ENCODE measurements around the gene OR7A5. TPM values are rescaled to one million over a fixed set of nuclear protein-coding genes. Genes with fewer than 3 reads are reported as not detected.
"Not testable (repeated sequence)": the region's sequence is repeated elsewhere in the genome, so short reads cannot be mapped to it uniquely, and the experiment has no call there.

The OR7A5 gene
- total and polyA plus RNA-seq, 2 of the 8 experiments (the other 6 are each of a cell fraction or from before 2014, with no cell fraction given), result not detected

GRCh38 chr19:14778110-14778845, 56.7 kb downstream of the OR7A5 start, which contains the start of gene ADGRE2:
Gene ADGRE2, minus strand, starts transcription at chr19:14778560. Its CDS starts 1,804 bp downstream, at chr19:14776756.
- peak in 1 of 2 experiments; percentile 23 for DNase-seq (ENCODE audit: low read depth in 1 of 2, low spot score in 2 of 2)
- WGBS, 2 experiments (ENCODE audit: extremely low coverage in 1 of 2, insufficient coverage in 1 of 2, insufficient read length in 1 of 2, insufficient replicate concordance in 2 of 2, low coverage in 1 of 2, low lambda C conversion rate in 2 of 2, missing lambda C conversion rate in 1 of 2), result 79% methylated on average over 11 of the region's 12 CpGs; no CpG with 5 or more reads in 1 of the 2 experiments
- H3K36me3 ChIP-seq (ENCODE audit: control insufficient read depth in 2 of 4, insufficient read depth in 4 of 4, low read length in 3 of 4); H3K9ac ChIP-seq (replicated peaks in 1 of 4; ENCODE audit: extremely low read depth in 1 of 4, low read depth in 3 of 4, low read length in 3 of 4); FAIRE-seq; H2AFZ ChIP-seq (ENCODE audit: low read length); H2BK5ac ChIP-seq (ENCODE audit: low read depth, low read length); H4K8ac ChIP-seq (ENCODE audit: extremely low read depth, insufficient read depth, low read length); H3K56ac ChIP-seq (replicated peaks; ENCODE audit: insufficient read length, low read depth, low read length); H4K5ac ChIP-seq (ENCODE audit: insufficient read length, low read depth, low read length); H3K79me1 ChIP-seq (ENCODE audit: low read depth, low read length); H2AK5ac ChIP-seq (ENCODE audit: low read depth, low read length); H3K79me2 ChIP-seq (ENCODE audit: control insufficient read depth in 1 of 2, insufficient read depth in 2 of 2, low read length in 2 of 2); H3K23ac ChIP-seq (ENCODE audit: insufficient read length); H3K4me1 ChIP-seq (replicated peaks in 1 of 4; ENCODE audit: control insufficient read depth in 3 of 4, insufficient read depth in 4 of 4, low read length in 3 of 4); H2BK12ac ChIP-seq (ENCODE audit: low read depth, low read length); H3K27ac ChIP-seq (ENCODE audit: low read depth, low read length); H2BK20ac ChIP-seq (ENCODE audit: low read length); H3K4me3 ChIP-seq (ENCODE audit: extremely low read depth in 1 of 4, insufficient read depth in 2 of 4, low read depth in 3 of 4, low read length in 4 of 4); H3K9me3 ChIP-seq (ENCODE audit: insufficient read depth in 2 of 2, low read depth in 1 of 2, low read length in 1 of 2); H3K14ac ChIP-seq (ENCODE audit: insufficient read length); H4K20me1 ChIP-seq (replicated peaks in 1 of 2; ENCODE audit: control insufficient read depth in 1 of 2, insufficient read depth in 2 of 2, low read length in 2 of 2); H3K4me2 ChIP-seq (ENCODE audit: insufficient read depth in 1 of 2, low read depth in 2 of 2, low read length in 2 of 2); H3K4ac ChIP-seq (replicated peaks; ENCODE audit: insufficient read length, low read depth, low read length); H4K91ac ChIP-seq (replicated peaks; ENCODE audit: insufficient read length, low read length); H3K23me2 ChIP-seq (ENCODE audit: low read depth, low read length); H3K18ac ChIP-seq (ENCODE audit: extremely low read depth, low read length); H2BK15ac ChIP-seq (ENCODE audit: low read length); H3K27me3 ChIP-seq (replicated peaks in 1 of 4; ENCODE audit: control insufficient read depth in 3 of 4, extremely low read depth in 1 of 4, insufficient read depth in 3 of 4, low read length in 3 of 4); H2BK120ac ChIP-seq (replicated peaks; ENCODE audit: low read depth, low read length): not testable (repeated sequence)
- ChIA-PET CTCF (ENCODE audit: partially characterized antibody) (interaction anchor here (0.7 to 2.2 kb wide), 4 partner anchors 8 to 376 kb away, joined by 3 to 10 read pairs (median 5); no protein-coding TSS in a partner anchor), POLR2A (ENCODE audit: partially characterized antibody) (interaction anchor here (4.1 kb wide), 1 partner anchor 20 kb away, joined by 18 read pairs; no protein-coding TSS in a partner anchor)
